ENCODE results near the gene ZNF644. TPM values are rescaled to one million over a fixed set of nuclear protein-coding genes. Genes with fewer than 3 reads are reported as not detected.

ZNF644 gene
- total RNA-seq, 1 experiment from 2014 or later = 71.4 TPM

DNA sequence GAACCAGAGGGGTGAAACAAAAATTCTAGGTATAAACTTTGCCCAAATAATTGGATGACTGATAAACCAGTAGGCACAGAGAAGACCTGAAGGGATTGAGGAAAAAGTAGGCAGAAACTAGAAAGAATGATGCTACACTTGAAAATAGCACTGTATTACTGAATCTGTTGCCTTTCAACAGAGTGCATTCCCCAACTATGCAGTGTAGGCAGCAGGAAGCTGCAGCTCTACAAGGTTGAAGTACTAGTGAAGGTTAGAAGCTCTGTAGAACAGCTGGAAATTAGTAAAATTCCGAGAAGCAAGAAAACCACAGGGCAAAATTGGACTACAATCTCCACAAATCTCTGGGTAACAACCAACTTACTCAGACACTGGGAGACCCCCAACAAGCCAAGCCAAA lies 27.4 kb downstream of the ZNF644 start (continued):
- TF ChIP-seq, protein P1, sequence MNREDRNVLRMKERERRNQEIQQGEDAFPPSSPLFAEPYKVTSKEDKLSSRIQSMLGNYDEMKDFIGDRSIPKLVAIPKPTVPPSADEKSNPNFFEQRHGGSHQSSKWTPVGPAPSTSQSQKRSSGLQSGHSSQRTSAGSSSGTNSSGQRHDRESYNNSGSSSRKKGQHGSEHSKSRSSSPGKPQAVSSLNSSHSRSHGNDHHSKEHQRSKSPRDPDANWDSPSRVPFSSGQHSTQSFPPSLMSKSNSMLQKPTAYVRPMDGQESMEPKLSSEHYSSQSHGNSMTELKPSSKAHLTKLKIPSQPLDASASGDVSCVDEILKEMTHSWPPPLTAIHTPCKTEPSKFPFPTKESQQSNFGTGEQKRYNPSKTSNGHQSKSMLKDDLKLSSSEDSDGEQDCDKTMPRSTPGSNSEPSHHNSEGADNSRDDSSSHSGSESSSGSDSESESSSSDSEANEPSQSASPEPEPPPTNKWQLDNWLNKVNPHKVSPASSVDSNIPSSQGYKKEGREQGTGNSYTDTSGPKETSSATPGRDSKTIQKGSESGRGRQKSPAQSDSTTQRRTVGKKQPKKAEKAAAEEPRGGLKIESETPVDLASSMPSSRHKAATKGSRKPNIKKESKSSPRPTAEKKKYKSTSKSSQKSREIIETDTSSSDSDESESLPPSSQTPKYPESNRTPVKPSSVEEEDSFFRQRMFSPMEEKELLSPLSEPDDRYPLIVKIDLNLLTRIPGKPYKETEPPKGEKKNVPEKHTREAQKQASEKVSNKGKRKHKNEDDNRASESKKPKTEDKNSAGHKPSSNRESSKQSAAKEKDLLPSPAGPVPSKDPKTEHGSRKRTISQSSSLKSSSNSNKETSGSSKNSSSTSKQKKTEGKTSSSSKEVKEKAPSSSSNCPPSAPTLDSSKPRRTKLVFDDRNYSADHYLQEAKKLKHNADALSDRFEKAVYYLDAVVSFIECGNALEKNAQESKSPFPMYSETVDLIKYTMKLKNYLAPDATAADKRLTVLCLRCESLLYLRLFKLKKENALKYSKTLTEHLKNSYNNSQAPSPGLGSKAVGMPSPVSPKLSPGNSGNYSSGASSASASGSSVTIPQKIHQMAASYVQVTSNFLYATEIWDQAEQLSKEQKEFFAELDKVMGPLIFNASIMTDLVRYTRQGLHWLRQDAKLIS (CRISPR knock-in tag; IDR thresholded peaks at IDR 0.05; ENCODE audit: borderline replicate concordance) = no peak
- no peak for TF ChIP-seq SMAD3 (CRISPR knock-in tag; IDR thresholded peaks at IDR 0.05; ENCODE audit: borderline replicate concordance)

DNA sequence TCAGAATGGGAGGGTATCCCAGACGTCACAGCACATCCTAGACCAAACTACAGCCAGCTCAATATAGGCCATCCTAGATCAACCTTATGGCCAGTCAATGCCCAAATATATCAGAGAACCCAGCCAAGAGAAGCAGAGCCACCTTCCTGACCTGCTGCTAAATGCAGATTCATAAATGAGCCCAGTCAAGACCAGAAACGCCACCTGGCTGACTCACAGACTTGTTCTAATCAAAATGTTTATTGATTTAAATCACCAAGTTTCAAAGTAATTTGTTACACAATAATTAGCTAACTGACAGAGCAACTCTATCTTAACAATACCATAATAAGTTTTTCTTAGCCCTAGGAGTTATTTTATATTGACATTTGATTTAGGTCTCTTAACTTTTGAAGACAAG lies 28.6 kb downstream of the ZNF644 start:
- H3K27me3 Mint-ChIP-seq (ENCODE audit: low read depth) = no peaks in the 10 kb centered on the region; the same call in 1 of the 2 replicates
- no peak overlapping the region for H3K4me3 Mint-ChIP-seq
- ATAC-seq = no peak
- H3K36me3 Mint-ChIP-seq = peaks cover 74% of the 10 kb centered on the region
- POLR2A ChIA-PET = no interaction called here
- no peak for DNase-seq (ENCODE audit: low spot score)
- peaks cover 54% of the 10 kb centered on the region for H3K9me3 Mint-ChIP-seq
- H3K27ac Mint-ChIP-seq = peak overlapping the region; percentile 64
- CTCF ChIA-PET = interaction anchor here (2.5 kb wide), 1 partner anchor 172 kb away, joined by 10 read pairs; no protein-coding TSS in a partner anchor
- H3K4me1 Mint-ChIP-seq = peaks cover 46% of the 10 kb centered on the region
- TF ChIP-seq, protein P2, sequence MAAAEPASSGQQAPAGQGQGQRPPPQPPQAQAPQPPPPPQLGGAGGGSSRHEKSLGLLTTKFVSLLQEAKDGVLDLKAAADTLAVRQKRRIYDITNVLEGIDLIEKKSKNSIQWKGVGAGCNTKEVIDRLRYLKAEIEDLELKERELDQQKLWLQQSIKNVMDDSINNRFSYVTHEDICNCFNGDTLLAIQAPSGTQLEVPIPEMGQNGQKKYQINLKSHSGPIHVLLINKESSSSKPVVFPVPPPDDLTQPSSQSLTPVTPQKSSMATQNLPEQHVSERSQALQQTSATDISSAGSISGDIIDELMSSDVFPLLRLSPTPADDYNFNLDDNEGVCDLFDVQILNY (CRISPR knock-in tag; IDR thresholded peaks at IDR 0.05) = no peak
- TF ChIP-seq, protein P3, sequence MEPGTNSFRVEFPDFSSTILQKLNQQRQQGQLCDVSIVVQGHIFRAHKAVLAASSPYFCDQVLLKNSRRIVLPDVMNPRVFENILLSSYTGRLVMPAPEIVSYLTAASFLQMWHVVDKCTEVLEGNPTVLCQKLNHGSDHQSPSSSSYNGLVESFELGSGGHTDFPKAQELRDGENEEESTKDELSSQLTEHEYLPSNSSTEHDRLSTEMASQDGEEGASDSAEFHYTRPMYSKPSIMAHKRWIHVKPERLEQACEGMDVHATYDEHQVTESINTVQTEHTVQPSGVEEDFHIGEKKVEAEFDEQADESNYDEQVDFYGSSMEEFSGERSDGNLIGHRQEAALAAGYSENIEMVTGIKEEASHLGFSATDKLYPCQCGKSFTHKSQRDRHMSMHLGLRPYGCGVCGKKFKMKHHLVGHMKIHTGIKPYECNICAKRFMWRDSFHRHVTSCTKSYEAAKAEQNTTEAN (CRISPR knock-in tag; IDR thresholded peaks at IDR 0.05) = no peak
- TF ChIP-seq, protein P4, sequence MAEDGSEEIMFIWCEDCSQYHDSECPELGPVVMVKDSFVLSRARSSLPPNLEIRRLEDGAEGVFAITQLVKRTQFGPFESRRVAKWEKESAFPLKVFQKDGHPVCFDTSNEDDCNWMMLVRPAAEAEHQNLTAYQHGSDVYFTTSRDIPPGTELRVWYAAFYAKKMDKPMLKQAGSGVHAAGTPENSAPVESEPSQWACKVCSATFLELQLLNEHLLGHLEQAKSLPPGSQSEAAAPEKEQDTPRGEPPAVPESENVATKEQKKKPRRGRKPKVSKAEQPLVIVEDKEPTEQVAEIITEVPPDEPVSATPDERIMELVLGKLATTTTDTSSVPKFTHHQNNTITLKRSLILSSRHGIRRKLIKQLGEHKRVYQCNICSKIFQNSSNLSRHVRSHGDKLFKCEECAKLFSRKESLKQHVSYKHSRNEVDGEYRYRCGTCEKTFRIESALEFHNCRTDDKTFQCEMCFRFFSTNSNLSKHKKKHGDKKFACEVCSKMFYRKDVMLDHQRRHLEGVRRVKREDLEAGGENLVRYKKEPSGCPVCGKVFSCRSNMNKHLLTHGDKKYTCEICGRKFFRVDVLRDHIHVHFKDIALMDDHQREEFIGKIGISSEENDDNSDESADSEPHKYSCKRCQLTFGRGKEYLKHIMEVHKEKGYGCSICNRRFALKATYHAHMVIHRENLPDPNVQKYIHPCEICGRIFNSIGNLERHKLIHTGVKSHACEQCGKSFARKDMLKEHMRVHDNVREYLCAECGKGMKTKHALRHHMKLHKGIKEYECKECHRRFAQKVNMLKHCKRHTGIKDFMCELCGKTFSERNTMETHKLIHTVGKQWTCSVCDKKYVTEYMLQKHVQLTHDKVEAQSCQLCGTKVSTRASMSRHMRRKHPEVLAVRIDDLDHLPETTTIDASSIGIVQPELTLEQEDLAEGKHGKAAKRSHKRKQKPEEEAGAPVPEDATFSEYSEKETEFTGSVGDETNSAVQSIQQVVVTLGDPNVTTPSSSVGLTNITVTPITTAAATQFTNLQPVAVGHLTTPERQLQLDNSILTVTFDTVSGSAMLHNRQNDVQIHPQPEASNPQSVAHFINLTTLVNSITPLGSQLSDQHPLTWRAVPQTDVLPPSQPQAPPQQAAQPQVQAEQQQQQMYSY (CRISPR knock-in tag; IDR thresholded peaks at IDR 0.05) = no peak
- TF ChIP-seq, protein P5, sequence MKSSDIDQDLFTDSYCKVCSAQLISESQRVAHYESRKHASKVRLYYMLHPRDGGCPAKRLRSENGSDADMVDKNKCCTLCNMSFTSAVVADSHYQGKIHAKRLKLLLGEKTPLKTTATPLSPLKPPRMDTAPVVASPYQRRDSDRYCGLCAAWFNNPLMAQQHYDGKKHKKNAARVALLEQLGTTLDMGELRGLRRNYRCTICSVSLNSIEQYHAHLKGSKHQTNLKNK (CRISPR knock-in tag; IDR thresholded peaks at IDR 0.05) = no peak
- TF ChIP-seq ELF4 (CRISPR knock-in tag; IDR thresholded peaks at IDR 0.05; ENCODE audit: low read depth) (no peak), ZNF317 (CRISPR knock-in tag; IDR thresholded peaks at IDR 0.05; ENCODE audit: borderline replicate concordance, low read depth) (no peak), ZNF138 (CRISPR knock-in tag; conservative IDR thresholded peaks at IDR 0.05) (no peak), NR1H2 (CRISPR knock-in tag; IDR thresholded peaks at IDR 0.05) (no peak), SP1 (CRISPR knock-in tag; conservative IDR thresholded peaks at IDR 0.05) (no peak), OVOL2 (CRISPR knock-in tag; IDR thresholded peaks at IDR 0.05; ENCODE audit: borderline replicate concordance) (no peak), FOXJ3 (CRISPR knock-in tag; IDR thresholded peaks at IDR 0.05; ENCODE audit: borderline replicate concordance) (no peak), GRHL2 (CRISPR knock-in tag; IDR thresholded peaks at IDR 0.05; ENCODE audit: insufficient replicate concordance, severe bottlenecking) (no peak)
- TF ChIP-seq, protein P6, sequence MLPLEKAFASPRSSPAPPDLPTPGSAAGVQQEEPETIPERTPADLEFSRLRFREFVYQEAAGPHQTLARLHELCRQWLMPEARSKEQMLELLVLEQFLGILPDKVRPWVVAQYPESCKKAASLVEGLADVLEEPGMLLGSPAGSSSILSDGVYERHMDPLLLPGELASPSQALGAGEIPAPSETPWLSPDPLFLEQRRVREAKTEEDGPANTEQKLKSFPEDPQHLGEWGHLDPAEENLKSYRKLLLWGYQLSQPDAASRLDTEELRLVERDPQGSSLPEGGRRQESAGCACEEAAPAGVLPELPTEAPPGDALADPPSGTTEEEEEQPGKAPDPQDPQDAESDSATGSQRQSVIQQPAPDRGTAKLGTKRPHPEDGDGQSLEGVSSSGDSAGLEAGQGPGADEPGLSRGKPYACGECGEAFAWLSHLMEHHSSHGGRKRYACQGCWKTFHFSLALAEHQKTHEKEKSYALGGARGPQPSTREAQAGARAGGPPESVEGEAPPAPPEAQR (CRISPR knock-in tag; IDR thresholded peaks at IDR 0.05) = no peak
- TF ChIP-seq, protein P7, sequence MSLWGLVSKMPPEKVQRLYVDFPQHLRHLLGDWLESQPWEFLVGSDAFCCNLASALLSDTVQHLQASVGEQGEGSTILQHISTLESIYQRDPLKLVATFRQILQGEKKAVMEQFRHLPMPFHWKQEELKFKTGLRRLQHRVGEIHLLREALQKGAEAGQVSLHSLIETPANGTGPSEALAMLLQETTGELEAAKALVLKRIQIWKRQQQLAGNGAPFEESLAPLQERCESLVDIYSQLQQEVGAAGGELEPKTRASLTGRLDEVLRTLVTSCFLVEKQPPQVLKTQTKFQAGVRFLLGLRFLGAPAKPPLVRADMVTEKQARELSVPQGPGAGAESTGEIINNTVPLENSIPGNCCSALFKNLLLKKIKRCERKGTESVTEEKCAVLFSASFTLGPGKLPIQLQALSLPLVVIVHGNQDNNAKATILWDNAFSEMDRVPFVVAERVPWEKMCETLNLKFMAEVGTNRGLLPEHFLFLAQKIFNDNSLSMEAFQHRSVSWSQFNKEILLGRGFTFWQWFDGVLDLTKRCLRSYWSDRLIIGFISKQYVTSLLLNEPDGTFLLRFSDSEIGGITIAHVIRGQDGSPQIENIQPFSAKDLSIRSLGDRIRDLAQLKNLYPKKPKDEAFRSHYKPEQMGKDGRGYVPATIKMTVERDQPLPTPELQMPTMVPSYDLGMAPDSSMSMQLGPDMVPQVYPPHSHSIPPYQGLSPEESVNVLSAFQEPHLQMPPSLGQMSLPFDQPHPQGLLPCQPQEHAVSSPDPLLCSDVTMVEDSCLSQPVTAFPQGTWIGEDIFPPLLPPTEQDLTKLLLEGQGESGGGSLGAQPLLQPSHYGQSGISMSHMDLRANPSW (CRISPR knock-in tag; conservative IDR thresholded peaks at IDR 0.05; ENCODE audit: low read depth) = no peak

Data from WTC11 (cell line).